HepG2 (cell line): ENCODE results near the gene HDDC2. TPM values are rescaled to one million over a fixed set of nuclear protein-coding genes. Genes with fewer than 3 reads are reported as not detected.

Experiments used
- ATAC-seq: fragments of 200-7000 bp; cut with Tn5 transposase; 3 replicates; pipeline ENCODE4 v1.9.1; 2020; ENCODE audit warnings: mild to moderate bottlenecking, moderate library complexity
- BruUV-seq: library from RNA; stranded (reverse); fragments of 400-500 nt; replicated peaks from 2 replicates; lab custom pipeline; 2021; lab: Mats Ljungman, UMichigan
- CTCF ChIA-PET: fragments of 300-600 bp; formaldehyde crosslinking; extraction: SDS; loops from one replicate; lab custom pipeline; 2021; ENCODE audit warnings: low total read pairs, inconsistent platforms, low intra/inter-chr PET ratio; lab: Yijun Ruan, JAX
- POLR2A ChIA-PET: fragments of 350-600 bp; sonication (Branson Sonifier 250); formaldehyde crosslinking; loops from one replicate; lab custom pipeline; 2020; ENCODE audit warnings: antibody characterized with exemption, inconsistent platforms; lab: Yijun Ruan, JAX
- DNase-seq: peaks from one replicate; pipeline ENCODE4 v3.0.0-alpha.2; 2015; ENCODE audit warnings: low spot score
- FAIRE-seq: peaks from 3 replicates; lab custom pipeline; 2011; peaks lifted over from hg19 to GRCh38; lab: Jason Lieb, UNC
- H2AFZ ChIP-seq: one replicate; pipeline ENCODE4 v1.6.1; 2011; ENCODE audit warnings: low read length, inconsistent platforms
- H3K27ac ChIP-seq: fragments of 300-600 bp; 3 replicates; pipeline ENCODE4 v1.8.0; 2011; ENCODE audit warnings: mixed run types, mild to moderate bottlenecking, mixed read lengths, low read length, inconsistent platforms; ENCODE audit not compliant: insufficient read depth; ENCODE audit errors: extremely low read length
- H3K27me3 ChIP-seq, 2 experiments: fragments of 200-600 bp in 1 of 2; 2 replicates in 1 of 2; 3 replicates in 1 of 2; pipeline versions ENCODE4 v1.6.0 to v1.8.0; 2011; ENCODE audit warnings: low read length in 2 of 2, mild to moderate bottlenecking in 2 of 2, moderate library complexity in 2 of 2, inconsistent platforms in 1 of 2; ENCODE audit not compliant: insufficient read depth in 2 of 2, control insufficient read depth in 1 of 2
- H3K36me3 ChIP-seq, 2 experiments: fragments of 200-600 bp in 1 of 2; replicated peaks in 1 of 2; 2 replicates in 1 of 2; 3 replicates in 1 of 2; pipeline versions ENCODE4 v1.5.1 to v1.8.0; 2011; ENCODE audit warnings: low read length in 2 of 2, inconsistent platforms in 1 of 2; ENCODE audit not compliant: insufficient read depth in 2 of 2, control insufficient read depth in 1 of 2
- H3K4me1 ChIP-seq: 2 replicates; pipeline ENCODE4 v1.5.1; 2012; ENCODE audit warnings: low read length, inconsistent platforms; ENCODE audit not compliant: insufficient read depth
- H3K4me2 ChIP-seq: 2 replicates; pipeline ENCODE4 v1.6.0; 2011; ENCODE audit warnings: low read depth, low read length, inconsistent platforms
- H3K4me3 ChIP-seq, 3 experiments: fragments of 200-600 bp in 1 of 3; sonication (generic), shearing (Covaris generic) in 1 of 3; replicated peaks in 1 of 3; 2 replicates each; pipeline ENCODE4 v1.5.1; 2011 to 2016; ENCODE audit warnings: low read length in 3 of 3, inconsistent platforms in 2 of 3, low read depth in 2 of 3, mild to moderate bottlenecking in 2 of 3, control low read depth in 1 of 3, mixed read lengths in 1 of 3; ENCODE audit not compliant: insufficient read depth in 1 of 3
- H3K79me2 ChIP-seq: one replicate; pipeline ENCODE4 v1.6.1; 2011; ENCODE audit warnings: low read length, inconsistent platforms; ENCODE audit not compliant: insufficient read depth
- H3K9ac ChIP-seq: 2 replicates; pipeline ENCODE4 v1.6.0; 2011; ENCODE audit warnings: mild to moderate bottlenecking, low read depth, low read length, inconsistent platforms; ENCODE audit not compliant: insufficient read depth
- H3K9me3 ChIP-seq: 2 replicates; pipeline ENCODE4 v1.5.1; 2012; ENCODE audit warnings: mild to moderate bottlenecking, low read length
- H4K20me1 ChIP-seq: 2 replicates; pipeline ENCODE4 v1.6.0; 2011; ENCODE audit warnings: inconsistent platforms, mild to moderate bottlenecking, low read length, moderate library complexity; ENCODE audit not compliant: insufficient read depth
- AGO2 ChIP-seq: fragments of 200-400 bp; formaldehyde crosslinking; optimal IDR thresholded peaks from 2 replicates; pipeline ENCODE3; 2017; ENCODE audit warnings: mild to moderate bottlenecking, low read depth, low read length, moderate library complexity
- CAMTA2 ChIP-seq: sonication (generic); formaldehyde crosslinking; IDR thresholded peaks from 2 replicates; pipeline ENCODE4 v1.4.0; 2020; ENCODE audit warnings: mild to moderate bottlenecking, missing genetic modification reagents, borderline replicate concordance
- FOXK1 ChIP-seq: sonication (generic); formaldehyde crosslinking; IDR thresholded peaks from 2 replicates; pipeline ENCODE4 v1.4.0; 2020; ENCODE audit warnings: low read depth, missing genetic modification reagents, borderline replicate concordance
- KDM6A ChIP-seq: IDR thresholded peaks from 2 replicates; pipeline ENCODE4 v1.6.1; 2016; ENCODE audit warnings: low read depth
- PPARG ChIP-seq: conservative IDR thresholded peaks from 2 replicates; pipeline ENCODE4 v1.6.1; 2016; ENCODE audit warnings: missing biosample characterization, missing genetic modification reagents
- ZNF17 ChIP-seq: sonication (generic); formaldehyde crosslinking; IDR thresholded peaks from 2 replicates; pipeline ENCODE4 v1.5.0; 2020; ENCODE audit warnings: mild to moderate bottlenecking, missing genetic modification reagents
- WGBS: methylation state at CpG from one replicate; pipeline ENCODE4 v1.1.6; 2017; ENCODE audit warnings: low lambda C conversion rate; 5-methylcytosine and 5-hydroxymethylcytosine counted together
- in situ Hi-C: cut with HindIII; loops from 2 replicates; pipeline ENCODE4 v1.10.0; 2017; ENCODE audit warnings: low pct_unique_long_range_greater_than_20kb; ENCODE audit not compliant: extremely low pct_ligation_motif_present
- intact Hi-C: fragments of 100-400 bp; cut with micrococcal nuclease; formaldehyde crosslinking; loops from one replicate; pipeline ENCODE4 v1.10.0; 2022; ENCODE audit not compliant: unreplicated experiment
- polyA plus RNA-seq, 8 experiments: library from polyadenylated mRNA; depleted of rRNA in 3 of 8; stranded (reverse) in 7 of 8; unstranded in 1 of 8; fragments of >200 nt; fragmentation: Illumina TruSeq in 4 of 8; extraction: Trizol in 4 of 8; gene quantifications; 2 replicates each; pipeline versions ENCODE4 v1.2.1 to v1.2.3, GENCODE V29; 2011 to 2016; ENCODE audit warnings: low read depth in 4 of 8, missing spikeins in 1 of 8, mixed read lengths in 1 of 8; ENCODE audit not compliant: insufficient read depth in 1 of 8
- total RNA-seq, 5 experiments: library from RNA; depleted of rRNA; stranded (reverse); fragments of >200 nt; fragmentation: Illumina TruSeq; extraction: Trizol; gene quantifications; 2 replicates each; pipeline ENCODE4 v1.2.3, GENCODE V29; 2016; ENCODE audit warnings: low read depth in 1 of 5
- TF ChIP-seq, protein P1 (sequence below): sonication (generic); formaldehyde crosslinking; conservative IDR thresholded peaks from 2 replicates; pipeline ENCODE4 v1.4.0; 2020; ENCODE audit warnings: missing genetic modification reagents
- TF ChIP-seq, protein P2 (sequence below): sonication (generic); formaldehyde crosslinking; IDR thresholded peaks from 2 replicates; pipeline ENCODE4 v1.8.0; 2022; ENCODE audit warnings: mild to moderate bottlenecking, missing genetic modification reagents, moderate library complexity
- TF ChIP-seq, protein P3 (sequence below): IDR thresholded peaks from 2 replicates; pipeline ENCODE4 v1.6.1; 2016; ENCODE audit warnings: missing genetic modification reagents, missing compliant biosample characterization

Gene HDDC2
- total and polyA plus RNA-seq, 2 of the 13 experiments (the other 11 are each of a cell fraction or from before 2014, with no cell fraction given) = 76.7 to 78.7 TPM

DNA sequence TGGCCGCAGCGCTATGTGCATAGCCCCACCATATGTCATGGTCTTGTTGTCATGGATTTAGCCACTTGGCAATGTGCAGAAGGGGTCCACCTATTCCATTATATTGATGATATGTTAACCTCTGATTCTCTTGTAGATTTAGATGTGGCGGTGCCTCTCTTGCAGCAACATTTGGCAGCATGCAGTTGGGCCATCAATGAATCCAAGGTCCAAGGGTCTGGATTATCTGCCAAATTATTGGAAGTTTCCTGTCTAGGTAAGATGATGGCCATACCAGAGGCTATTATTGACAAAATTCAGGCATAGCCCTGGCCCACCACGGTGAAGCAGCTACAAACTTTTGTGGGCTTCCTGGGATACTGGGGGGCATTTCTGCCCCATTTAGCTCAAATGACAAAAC lies 31.4 kb downstream of the HDDC2 start:
- WGBS = 98% methylated on average over 4 of the region's 4 CpGs
- no peak overlapping the region for H3K4me2 ChIP-seq
- H3K4me1 ChIP-seq = no peaks in the 10 kb centered on the region
- intact Hi-C loops = no loop called here
- no peak for DNase-seq
- H3K36me3 ChIP-seq = peaks cover 1 to 22% of the 10 kb centered on the region in 2 experiments; a peak in 4 of 5 replicates
- H3K4me3 ChIP-seq = no peak overlapping the region
- no peak overlapping the region for H3K27ac ChIP-seq
- TF ChIP-seq AGO2 (no peak), PPARG (CRISPR knock-in tag) (no peak)
- no peaks in the 10 kb centered on the region for H3K27me3 ChIP-seq
- no peak overlapping the region for H3K9ac ChIP-seq
- no TSS peak for BruUV-seq
- CTCF ChIA-PET = no interaction called here
- no peaks in the 10 kb centered on the region for H4K20me1 ChIP-seq
- POLR2A ChIA-PET = no interaction called here
- H2AFZ ChIP-seq = no peak overlapping the region
- FAIRE-seq = no peak
- H3K79me2 ChIP-seq = no peaks in the 10 kb centered on the region
- ATAC-seq = no peak
- H3K9me3 ChIP-seq = no peaks in the 10 kb centered on the region
- in situ Hi-C loops = no loop called here

DNA sequence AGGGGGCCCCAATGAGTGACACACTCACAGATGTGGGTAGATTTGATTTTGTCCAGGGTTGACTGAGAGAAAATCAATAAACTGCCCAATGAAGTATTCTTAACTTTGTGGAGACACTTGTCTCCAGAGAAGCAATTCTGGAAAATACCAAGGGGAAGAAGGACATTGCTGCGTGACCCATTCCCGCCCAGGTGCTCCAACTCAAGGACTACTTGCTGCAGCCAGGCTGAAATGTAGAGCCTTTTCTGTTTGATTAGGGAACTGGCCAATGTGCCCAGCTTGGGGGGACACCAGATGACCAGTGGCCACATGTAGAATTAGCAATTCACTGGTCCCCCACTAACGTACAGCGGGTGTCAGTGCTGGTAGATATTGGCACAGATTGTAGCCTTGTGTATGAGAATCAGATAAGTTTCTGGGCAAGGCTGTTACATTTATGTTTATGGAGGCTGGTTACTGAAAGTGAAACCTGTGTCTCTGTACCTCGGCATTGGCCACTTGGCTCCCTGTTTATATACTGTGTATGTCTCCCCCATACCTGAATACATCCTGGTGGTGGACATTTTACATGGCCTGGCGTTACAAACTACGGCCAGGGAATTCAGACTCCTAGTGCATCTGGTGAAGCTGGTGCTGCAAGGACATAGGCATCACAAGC lies 32.3 kb downstream of the HDDC2 start:
- H3K4me3 ChIP-seq = no peak overlapping the region
- ATAC-seq (no peak), FAIRE-seq (no peak), DNase-seq (no peak)
- POLR2A ChIA-PET = no interaction called here
- BruUV-seq = no TSS peak
- CTCF ChIA-PET = no interaction called here
- intact Hi-C loops (no loop called here), in situ Hi-C loops (no loop called here)
- H2AFZ ChIP-seq = no peak overlapping the region
- no peaks in the 10 kb centered on the region for H3K79me2 ChIP-seq
- no peaks in the 10 kb centered on the region for H3K9me3 ChIP-seq
- H3K9ac ChIP-seq = no peak overlapping the region
- no peaks in the 10 kb centered on the region for H3K27me3 ChIP-seq
- no peak overlapping the region for H3K27ac ChIP-seq
- no peak overlapping the region for H3K4me2 ChIP-seq
- H3K4me1 ChIP-seq = no peaks in the 10 kb centered on the region
- 97% methylated on average over 7 of the region's 7 CpGs for WGBS
- H4K20me1 ChIP-seq = no peaks in the 10 kb centered on the region
- TF ChIP-seq, protein P1, sequence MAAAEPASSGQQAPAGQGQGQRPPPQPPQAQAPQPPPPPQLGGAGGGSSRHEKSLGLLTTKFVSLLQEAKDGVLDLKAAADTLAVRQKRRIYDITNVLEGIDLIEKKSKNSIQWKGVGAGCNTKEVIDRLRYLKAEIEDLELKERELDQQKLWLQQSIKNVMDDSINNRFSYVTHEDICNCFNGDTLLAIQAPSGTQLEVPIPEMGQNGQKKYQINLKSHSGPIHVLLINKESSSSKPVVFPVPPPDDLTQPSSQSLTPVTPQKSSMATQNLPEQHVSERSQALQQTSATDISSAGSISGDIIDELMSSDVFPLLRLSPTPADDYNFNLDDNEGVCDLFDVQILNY (CRISPR knock-in tag) = no peak
- TF ChIP-seq CAMTA2 (CRISPR knock-in tag) (no peak), FOXK1 (CRISPR knock-in tag) (no peak), KDM6A (no peak), ZNF17 (CRISPR knock-in tag) (no peak)
- TF ChIP-seq, protein P2, sequence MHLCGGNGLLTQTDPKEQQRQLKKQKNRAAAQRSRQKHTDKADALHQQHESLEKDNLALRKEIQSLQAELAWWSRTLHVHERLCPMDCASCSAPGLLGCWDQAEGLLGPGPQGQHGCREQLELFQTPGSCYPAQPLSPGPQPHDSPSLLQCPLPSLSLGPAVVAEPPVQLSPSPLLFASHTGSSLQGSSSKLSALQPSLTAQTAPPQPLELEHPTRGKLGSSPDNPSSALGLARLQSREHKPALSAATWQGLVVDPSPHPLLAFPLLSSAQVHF (CRISPR knock-in tag) = no peak
- TF ChIP-seq, protein P3, sequence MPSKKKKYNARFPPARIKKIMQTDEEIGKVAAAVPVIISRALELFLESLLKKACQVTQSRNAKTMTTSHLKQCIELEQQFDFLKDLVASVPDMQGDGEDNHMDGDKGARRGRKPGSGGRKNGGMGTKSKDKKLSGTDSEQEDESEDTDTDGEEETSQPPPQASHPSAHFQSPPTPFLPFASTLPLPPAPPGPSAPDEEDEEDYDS (CRISPR knock-in tag) = no peak
- H3K36me3 ChIP-seq = peaks cover 1 to 18% of the 10 kb centered on the region in 2 experiments; a peak in 3 of 5 replicates
